GM11168 (cell line): ENCODE measurements around the gene GPD1.

Experiments used
- in situ Hi-C: fragments of 300-500 bp; cut with MboI; formaldehyde crosslinking; loops from one replicate; pipeline ENCODE4 v1.12.0; 2022; ENCODE audit warnings: low sequenced_read_pairs; ENCODE audit not compliant: unreplicated experiment

GPD1 gene

DNA sequence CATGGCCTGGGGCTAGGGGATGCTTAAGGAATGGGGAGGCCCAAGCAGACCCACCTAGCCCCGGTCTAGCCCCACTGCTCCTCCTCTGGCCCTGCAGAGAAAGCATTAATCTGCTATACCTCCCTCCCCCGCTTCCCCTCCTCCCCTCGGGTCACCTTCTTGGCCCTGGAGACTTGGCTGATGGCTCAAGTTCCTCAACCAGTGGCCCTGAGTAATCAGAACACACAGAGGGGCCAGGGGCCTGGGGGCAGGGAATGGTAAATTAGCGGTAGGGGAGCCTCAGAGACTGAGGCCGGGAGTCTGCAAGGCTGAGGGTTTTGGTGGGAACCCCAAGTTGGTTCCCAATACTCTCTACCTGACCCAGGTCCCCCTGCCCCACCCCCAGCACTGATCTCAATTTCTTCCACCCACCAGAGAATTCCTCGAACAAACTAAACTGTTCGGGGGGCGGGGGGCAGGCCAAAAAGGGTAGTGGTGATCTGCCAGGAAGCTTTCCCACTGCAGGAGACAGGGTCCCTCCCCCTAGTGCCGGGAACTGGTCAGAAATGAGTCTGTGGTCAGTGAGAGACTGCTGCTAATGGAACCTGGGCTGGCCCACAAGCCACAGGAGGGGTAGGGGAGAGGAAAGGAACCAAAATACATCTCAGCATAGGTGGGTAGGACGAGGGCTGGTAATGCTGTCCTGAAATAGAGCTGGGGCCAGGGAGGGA lies 31.5 kb upstream of the GPD1 start:
- in situ Hi-C loops: no loop called here

DNA sequence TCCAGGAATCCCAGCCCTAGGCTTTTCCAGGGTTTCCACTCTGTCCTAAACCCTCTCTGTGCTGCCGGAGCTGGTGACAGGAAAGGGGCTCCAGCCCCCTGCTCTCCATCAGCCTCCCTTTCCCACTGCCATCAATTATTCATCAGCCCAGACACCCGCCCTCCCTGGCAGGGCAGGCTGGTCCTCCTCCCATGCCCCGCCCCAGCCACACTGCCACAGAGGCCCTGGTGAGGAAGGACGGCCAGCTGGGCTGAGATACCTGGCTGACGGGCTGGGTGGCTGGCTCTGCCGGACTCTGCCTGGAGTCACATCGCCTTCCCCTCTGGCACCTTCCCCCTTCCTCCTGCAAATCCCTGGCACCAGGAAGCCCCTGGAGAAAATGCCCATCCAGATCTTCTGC lies 30.6 kb upstream of the GPD1 start:
- in situ Hi-C loops: no loop called here

DNA sequence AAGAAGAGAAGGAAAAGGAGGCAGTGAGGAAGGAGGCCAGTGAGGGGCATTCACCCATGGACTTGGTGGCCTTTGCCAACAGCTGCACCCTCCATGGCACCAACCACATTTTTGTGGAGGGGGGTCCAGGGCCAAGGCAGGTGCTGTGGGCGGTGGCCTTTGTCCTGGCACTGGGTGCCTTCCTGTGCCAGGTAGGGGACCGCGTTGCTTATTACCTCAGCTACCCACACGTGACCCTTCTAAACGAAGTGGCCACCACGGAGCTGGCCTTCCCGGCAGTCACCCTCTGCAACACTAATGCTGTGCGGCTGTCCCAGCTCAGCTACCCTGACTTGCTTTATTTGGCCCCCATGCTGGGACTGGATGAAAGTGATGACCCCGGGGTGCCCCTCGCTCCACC lies 30.1 kb upstream of the GPD1 start:
- in situ Hi-C loops: no loop called here

DNA sequence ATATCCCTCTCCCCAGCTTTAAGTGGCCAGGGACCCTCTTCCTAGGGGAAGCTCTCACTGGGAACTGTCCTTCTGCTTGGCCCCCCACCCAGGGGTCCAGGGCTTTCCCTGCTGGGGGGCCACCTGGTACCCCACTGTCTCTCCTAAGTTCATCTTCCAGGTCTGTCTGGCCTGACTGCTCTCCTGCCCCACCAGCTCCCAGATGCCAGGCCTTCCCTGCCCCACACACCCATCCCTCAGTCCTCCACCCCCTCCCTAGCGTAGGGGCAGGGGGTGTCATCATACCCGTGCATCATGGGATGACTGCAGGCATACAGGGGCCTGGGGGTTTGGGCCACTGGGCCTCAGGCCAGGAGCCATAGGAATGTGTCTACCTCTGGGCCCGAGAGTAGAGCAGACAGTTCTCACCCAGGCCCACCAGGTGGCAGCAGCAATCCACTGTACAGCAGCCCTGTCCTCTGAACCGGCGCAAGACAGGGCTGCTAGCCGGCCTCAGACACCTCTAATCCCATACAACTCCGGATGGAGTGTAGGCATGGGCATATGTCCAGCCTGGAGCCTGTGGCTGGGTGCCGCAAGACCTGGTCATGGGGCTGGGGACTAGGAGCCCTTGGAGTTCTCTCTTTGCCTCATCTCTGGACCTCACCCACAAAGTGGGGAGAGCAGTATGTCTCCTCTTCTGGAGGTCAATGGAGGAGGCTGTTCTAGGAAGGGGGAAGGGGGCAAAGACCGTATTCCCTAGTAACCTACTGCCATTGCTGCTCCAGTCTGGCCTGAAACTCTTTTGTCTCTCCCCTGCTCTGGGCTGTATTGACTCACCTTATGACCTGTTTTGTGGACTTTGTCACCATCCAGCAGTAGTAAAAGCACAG lies 28.6 kb upstream of the GPD1 start:
- in situ Hi-C loops: loop anchor here (25.0 kb wide), 1 partner anchor 237 kb away; no protein-coding TSS in a partner anchor

DNA sequence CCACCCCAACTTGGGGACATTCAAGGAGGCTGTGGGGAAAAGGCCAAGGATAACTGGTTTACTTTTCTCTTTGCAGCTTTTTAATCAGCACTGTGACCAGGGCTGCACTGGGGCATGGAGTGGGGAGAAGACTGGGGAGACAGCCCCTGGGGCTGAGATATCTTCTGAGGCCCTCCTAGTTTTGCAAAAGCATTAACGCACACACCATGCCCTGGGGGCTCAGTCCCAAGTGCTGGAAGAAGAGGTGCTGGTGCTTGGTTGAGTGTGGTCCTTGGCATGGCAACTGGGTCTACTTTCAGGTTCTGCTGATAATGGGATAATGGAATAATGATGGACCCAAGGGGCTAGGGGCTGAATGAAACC lies 28.0 kb upstream of the GPD1 start:
- in situ Hi-C loops: loop anchor here (25.0 kb wide), 1 partner anchor 237 kb away; no protein-coding TSS in a partner anchor

DNA sequence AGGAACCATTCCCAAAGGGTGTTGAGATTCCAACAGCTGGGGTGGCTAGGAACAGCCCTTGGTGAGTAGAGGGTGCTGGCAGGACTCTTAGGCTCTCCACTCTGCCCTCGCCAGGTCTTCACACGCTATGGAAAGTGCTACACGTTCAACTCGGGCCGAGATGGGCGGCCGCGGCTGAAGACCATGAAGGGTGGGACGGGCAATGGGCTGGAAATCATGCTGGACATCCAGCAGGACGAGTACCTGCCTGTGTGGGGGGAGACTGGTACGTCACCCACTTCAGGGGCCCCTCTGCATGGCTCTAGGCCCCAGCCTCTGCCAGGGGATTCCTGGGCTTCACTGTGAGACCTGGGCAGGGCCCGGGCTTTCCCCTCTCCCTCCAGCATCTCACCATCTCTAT lies 26.7 kb upstream of the GPD1 start:
- in situ Hi-C loops: loop anchor here (25.0 kb wide), 1 partner anchor 235 kb away; no protein-coding TSS in a partner anchor

DNA sequence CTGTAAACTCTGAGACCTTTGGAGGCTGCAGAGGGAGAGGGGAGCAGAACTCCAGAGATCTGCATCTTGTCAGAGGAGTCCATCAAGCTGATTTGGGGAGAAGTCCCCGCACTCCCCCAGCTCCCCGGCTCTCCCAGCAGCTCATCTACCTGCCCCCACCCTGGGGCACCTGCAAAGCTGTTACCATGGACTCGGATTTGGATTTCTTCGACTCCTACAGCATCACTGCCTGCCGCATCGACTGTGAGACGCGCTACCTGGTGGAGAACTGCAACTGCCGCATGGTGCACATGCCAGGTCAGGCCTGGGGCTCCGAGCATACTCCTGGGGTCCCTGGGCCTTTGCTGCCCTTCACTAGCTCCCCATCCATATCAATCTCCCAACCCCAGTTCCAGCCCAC lies 25.5 kb upstream of the GPD1 start:
- in situ Hi-C loops: loop anchor here (25.0 kb wide), 1 partner anchor 234 kb away; no protein-coding TSS in a partner anchor

DNA sequence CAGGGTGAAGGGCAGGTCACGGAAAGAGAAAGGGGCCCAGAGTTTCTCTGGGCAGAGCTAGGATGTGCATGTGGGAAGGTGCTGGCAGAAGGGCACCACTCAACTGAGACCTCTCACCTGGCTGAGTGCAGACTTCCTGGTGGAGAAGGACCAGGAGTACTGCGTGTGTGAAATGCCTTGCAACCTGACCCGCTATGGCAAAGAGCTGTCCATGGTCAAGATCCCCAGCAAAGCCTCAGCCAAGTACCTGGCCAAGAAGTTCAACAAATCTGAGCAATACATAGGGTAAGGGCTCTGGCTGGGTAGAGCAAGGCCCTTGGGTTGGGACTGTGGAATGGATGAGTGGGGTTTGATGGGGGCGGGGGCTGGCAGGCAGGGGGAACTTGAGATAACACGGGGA lies 24.0 kb upstream of the GPD1 start:
- in situ Hi-C loops: loop anchor here (25.0 kb wide), 1 partner anchor 233 kb away; no protein-coding TSS in a partner anchor

DNA sequence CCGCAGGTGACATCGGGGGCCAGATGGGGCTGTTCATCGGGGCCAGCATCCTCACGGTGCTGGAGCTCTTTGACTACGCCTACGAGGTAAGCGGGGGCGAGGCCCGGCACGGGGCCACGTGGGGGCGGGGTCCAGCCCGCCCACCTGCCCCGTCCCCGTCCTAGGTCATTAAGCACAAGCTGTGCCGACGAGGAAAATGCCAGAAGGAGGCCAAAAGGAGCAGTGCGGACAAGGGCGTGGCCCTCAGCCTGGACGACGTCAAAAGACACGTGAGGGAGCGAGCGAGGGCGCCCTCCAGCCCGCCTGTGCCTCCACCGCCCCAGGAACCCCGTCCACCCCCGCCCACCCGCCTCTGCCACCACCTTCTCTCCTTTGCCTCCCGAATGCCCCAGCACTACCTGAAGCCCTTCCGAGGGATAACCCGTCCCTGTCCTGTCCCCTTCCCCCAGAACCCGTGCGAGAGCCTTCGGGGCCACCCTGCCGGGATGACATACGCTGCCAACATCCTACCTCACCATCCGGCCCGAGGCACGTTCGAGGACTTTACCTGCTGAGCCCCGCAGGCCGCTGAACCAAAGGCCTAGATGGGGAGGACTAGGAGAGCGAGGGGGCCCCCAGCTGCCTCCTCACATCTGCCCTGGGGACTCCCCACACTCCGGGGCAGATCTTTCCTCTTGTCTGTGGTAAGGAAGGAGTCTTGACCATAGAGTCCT lies 22.6 kb upstream of the GPD1 start:
- in situ Hi-C loops: loop anchor here (25.0 kb wide), 1 partner anchor 231 kb away; no protein-coding TSS in a partner anchor

DNA sequence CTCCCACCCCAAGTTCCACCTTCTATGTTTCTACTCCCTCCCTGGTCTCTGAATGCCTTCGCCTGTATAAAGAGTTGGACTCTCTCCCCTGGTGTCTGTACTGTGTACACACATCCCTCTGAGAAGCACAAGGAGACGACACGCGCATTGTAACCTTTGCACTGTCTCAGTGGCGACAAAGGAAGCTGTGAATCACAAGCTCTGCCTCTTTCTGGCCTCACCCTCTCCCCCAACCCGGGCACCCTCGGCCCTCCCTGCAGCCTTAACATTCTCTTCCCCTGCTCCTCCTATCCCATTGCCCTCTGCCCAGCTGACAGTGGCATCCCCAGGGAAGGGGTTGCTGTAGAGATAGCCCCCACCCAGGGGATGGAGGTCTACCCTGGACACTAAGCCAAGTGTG lies 21.2 kb upstream of the GPD1 start:
- in situ Hi-C loops: loop anchor here (25.0 kb wide), 1 partner anchor 230 kb away; no protein-coding TSS in a partner anchor

DNA sequence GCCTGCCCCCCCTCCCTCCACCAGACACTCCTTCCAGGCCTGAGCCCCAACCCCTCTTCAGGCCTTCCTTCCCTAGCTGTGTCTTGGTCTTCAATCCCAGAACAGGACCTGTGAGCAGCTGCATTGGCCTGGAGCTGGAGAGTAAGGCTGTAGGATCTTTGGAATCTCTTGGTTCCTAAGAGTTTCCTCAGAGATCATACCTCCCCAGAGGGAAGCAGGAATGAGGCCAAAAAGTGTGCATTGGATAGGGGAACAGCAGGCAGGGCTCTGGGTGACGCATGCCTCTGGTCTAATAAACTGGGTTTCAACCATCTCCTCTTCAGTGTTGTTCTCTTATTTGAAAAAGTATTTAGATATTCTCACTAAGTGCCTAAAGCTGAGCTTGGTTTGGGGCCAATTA lies 20.5 kb upstream of the GPD1 start:
- in situ Hi-C loops: loop anchor here (25.0 kb wide), 1 partner anchor 229 kb away; no protein-coding TSS in a partner anchor

DNA sequence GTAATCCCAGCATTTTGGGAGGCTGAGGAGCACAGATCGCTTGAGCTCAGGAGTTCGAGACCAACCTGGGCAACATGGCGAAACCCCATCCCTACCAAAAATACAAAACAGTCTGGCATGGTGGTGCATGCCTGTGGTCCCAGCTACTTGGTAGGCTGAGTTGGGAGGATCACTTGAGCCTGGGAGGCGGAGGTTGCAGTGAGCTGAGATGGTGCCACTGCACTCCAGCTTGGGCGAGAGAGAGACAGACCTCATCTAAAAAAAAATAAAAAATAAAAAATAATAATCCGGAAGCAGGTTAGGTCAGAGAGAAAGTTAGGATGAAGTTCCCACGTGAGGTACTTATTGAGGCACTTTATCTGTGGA lies 19.4 kb upstream of the GPD1 start:
- in situ Hi-C loops: loop anchor here (25.0 kb wide), 1 partner anchor 228 kb away; no protein-coding TSS in a partner anchor

DNA sequence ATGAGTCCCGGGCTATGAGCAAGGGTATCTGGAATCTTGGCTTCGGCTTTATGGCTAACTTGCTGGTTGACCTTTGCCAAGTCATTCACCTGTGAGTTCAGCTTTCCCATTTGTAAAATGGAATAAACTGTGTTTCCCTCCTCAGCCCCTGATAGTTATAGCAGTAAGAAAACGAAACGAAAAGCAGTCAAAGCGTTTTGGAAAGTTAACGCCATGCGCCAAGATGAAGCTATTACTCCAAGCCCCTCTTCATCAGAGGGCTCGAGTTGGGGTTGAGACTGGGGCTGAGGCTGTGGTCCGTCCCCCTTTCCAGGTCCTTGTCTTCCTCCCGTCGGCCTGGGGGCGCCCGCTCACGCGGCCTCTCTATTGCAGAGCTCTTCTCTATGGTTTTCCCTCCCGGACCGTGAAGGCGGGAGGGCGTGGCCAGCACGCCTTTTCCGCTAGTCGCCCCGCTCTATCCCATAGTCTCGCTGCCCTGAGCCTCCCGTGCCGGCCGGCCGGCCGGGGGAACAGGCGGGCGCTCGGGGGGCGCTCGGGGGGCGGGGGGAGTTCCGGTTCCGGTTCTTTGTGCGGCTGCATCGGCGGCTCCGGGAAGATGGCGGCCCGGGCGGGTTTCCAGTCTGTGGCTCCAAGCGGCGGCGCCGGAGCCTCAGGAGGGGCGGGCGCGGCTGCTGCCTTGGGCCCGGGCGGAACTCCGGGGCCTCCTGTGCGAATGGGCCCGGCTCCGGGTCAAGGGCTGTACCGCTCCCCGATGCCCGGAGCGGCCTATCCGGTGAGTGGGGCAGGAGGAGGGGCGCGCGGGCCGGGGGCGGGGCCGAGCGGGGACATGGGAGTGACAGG lies 18.8 kb upstream of the GPD1 start, which contains the start of gene SMARCD1:
Gene SMARCD1, plus strand, starts transcription at position 568 of the 840 bp plus-strand sequence. Its CDS starts 28 bp downstream, at position 596.
- in situ Hi-C loops: loop anchor here (25.0 kb wide), 1 partner anchor 227 kb away; no protein-coding TSS in a partner anchor

DNA sequence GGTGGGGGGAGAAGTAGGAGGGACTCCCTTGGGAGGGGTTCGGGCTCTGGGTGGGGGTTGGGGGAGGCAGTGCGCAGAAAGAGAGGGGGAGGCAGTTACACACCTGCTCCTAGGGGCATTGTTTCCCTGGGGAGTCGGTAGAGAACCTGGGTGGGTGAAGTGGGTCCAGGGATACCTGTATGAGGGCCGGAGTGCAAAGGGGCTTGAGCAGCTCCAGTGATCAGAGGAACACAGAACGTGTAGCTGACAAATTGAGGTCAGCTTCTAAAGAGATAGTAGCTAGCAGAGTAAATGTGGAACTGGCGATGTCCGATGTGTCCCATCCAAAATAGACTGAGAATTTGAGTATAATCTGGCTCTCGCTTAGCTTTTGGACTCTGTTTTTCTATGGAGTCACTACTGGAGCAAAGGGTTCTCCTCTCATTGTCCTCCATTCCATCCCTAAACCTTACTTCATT lies 18.2 kb upstream of the GPD1 start:
- in situ Hi-C loops: loop anchor here (25.0 kb wide), 1 partner anchor 227 kb away; no protein-coding TSS in a partner anchor

DNA sequence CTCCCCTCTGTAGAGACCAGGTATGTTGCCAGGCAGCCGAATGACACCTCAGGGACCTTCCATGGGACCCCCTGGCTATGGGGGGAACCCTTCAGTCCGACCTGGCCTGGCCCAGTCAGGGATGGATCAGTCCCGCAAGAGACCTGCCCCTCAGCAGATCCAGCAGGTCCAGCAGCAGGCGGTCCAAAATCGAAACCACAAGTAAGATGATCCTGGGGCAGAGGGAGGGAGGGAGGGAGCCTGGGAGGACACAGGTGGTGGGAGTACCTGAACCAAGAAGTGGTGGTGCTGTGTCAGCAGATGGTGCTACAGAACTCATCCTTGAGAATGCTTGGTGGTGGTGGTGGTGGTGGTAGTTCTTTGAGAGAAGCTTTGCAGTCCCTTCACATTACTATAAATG lies 17.7 kb upstream of the GPD1 start:
- in situ Hi-C loops: loop anchor here (25.0 kb wide), 1 partner anchor 226 kb away; no protein-coding TSS in a partner anchor

DNA sequence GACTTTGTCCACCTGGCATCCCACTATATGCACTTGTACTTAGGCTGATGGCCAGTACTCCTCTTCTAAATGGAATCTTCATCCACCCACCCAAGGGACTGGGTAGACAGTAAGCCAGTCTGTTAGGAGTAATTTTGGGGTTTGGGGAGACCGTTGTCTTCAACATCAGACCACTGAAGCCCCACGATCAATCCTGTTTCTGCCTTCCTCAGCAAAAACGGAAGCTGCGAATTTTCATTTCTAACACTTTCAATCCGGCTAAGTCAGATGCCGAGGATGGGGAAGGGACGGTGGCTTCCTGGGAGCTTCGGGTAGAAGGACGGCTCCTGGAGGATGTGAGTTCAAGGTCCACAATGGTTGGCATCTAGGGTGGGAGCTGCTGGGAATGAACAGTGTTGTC lies 16.7 kb upstream of the GPD1 start:
- in situ Hi-C loops: loop anchor here (25.0 kb wide), 1 partner anchor 225 kb away; no protein-coding TSS in a partner anchor

DNA sequence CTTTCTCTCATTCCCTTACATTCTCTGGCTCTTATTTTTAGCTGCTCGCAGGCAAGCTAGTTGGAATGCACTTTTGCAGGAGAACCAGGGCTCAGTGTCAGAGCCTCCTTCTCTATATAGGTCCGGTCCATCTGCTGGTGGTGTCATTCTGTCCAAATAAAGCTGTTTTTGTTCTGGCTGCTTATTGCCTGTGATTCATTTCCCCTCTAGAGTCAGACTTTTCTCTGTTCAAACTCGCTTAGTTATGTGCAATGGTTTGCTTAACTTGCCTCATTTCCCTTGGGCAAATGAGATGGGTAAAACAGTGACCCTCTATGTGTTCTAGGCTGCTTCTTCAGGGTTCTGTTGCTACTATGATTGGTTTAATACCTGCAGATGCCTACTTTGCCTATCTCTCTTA lies 15.8 kb upstream of the GPD1 start:
- in situ Hi-C loops: loop anchor here (25.0 kb wide), 1 partner anchor 224 kb away; no protein-coding TSS in a partner anchor

DNA sequence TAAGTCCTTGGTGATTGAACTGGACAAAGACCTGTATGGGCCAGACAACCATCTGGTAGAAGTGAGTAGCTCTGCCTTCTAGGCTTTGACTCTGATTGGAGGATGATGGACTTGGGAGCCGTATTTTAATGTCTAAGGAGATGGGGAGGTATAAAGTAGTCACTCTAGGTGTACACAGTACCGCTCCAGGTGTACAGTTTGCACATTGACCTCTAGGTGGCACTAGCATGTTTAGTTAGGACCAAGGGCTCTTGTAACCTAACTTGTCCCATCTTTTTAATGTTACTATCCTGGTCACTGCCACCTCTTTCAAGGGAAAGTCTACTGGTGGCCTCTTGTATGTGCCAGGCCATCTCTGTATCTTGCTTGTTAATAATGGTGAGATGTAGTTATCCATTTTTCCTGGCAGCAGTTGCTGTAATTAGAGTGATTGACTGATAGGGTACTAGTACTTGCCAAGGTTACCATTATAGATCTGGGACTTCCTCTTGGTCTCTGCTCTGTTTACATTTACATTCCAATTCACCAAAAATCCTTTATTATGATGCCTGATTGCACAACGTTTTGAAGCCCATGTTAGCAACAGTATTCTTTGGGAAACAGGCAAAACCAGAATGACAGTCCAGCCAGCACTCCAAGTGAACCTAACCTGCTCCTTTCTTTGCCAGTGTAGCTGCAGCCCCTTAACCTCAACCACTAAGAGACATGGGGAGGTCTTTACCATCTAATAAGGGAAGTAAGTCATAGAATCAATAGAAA lies 15.1 kb upstream of the GPD1 start:
- in situ Hi-C loops: loop anchor here (25.0 kb wide), 1 partner anchor 224 kb away; no protein-coding TSS in a partner anchor
